AG09319 (cell line): ENCODE measurements around the gene KRT13.

ENCODE experiments used
- DNase-seq: peaks from one replicate; pipeline ENCODE4 v3.0.0-alpha.2; 2010; ENCODE audit warnings: low read depth; ENCODE audit errors: extremely low read depth
- CTCF ChIP-seq: IDR thresholded peaks from 2 replicates; pipeline ENCODE4 v1.5.1; 2011; ENCODE audit warnings: low read depth, mild to moderate bottlenecking, inconsistent platforms, low read length, moderate library complexity

KRT13 gene

GRCh38 chr17:41512546-41513167 is 7.2 kb upstream of the KRT13 start:
- no peak for DNase-seq
- TF ChIP-seq CTCF: no peak

- TF ChIP-seq CTCF: no peak
- no peak for DNase-seq
These were observed 6.3 kb upstream of the KRT13 start for GRCh38 chr17:41511716-41512115.

- no peak for DNase-seq
- no peak for TF ChIP-seq CTCF
These were observed 5.7 kb upstream of the KRT13 start for GRCh38 chr17:41511116-41511515.

GRCh38 chr17:41510251-41511065 is 5.0 kb upstream of the KRT13 start:
- DNase-seq: no peak
- no peak for TF ChIP-seq CTCF

- DNase-seq: no peak
- no peak for TF ChIP-seq CTCF
These were observed 2.0 kb upstream of the KRT13 start for GRCh38 chr17:41507315-41507880.

- no peak for TF ChIP-seq CTCF
- DNase-seq: no peak
These were observed 676 bp upstream of the KRT13 start for GRCh38 chr17:41505809-41506767.
